ENCODE measurements around the gene RAB8A.
"Not testable (repeated sequence)": the region's sequence is repeated elsewhere in the genome, so short reads cannot be mapped to it uniquely, and the experiment has no call there.

The RAB8A gene

GRCh38 chr19:16078759-16079707 is 32.7 kb upstream of the RAB8A start:
- peak; percentile 79 to 92 (median 86) for DNase-seq

- no peak for DNase-seq
Measured at GRCh38 chr19:16084067-16084685, 27.5 kb upstream of the RAB8A start.

GRCh38 chr19:16085115-16085514 is 26.6 kb upstream of the RAB8A start:
- DNase-seq, result peak in 1 of 4 experiments; percentile 44

- DNase-seq, result not testable (repeated sequence)
Measured at GRCh38 chr19:16087404-16087803, 24.3 kb upstream of the RAB8A start.

GRCh38 chr19:16087940-16088339 is 23.7 kb upstream of the RAB8A start:
- DNase-seq, result no peak

GRCh38 chr19:16088351-16089009 is 23.2 kb upstream of the RAB8A start:
- no peak for DNase-seq

- DNase-seq, result no peak
Measured at GRCh38 chr19:16089010-16089846, 22.5 kb upstream of the RAB8A start.

GRCh38 chr19:16091546-16092475 is 19.9 kb upstream of the RAB8A start:
- DNase-seq, result peak in 1 of 4 experiments; percentile 49

GRCh38 chr19:16094360-16095070 is 17.2 kb upstream of the RAB8A start:
- DNase-seq, result no peak

- DNase-seq, result no peak
Measured at GRCh38 chr19:16095071-16095571, 16.6 kb upstream of the RAB8A start.

GRCh38 chr19:16096280-16096855 is 15.3 kb upstream of the RAB8A start:
- no peak for DNase-seq

- DNase-seq, result no peak
Measured at GRCh38 chr19:16098416-16098768, 13.3 kb upstream of the RAB8A start.

GRCh38 chr19:16098821-16099220 is 12.9 kb upstream of the RAB8A start:
- DNase-seq, result no peak

- not testable (repeated sequence) for DNase-seq
Measured at GRCh38 chr19:16099314-16099965, 12.2 kb upstream of the RAB8A start.

- DNase-seq, result no peak
Measured at GRCh38 chr19:16100524-16100923, 11.2 kb upstream of the RAB8A start.

- DNase-seq, result no peak
Measured at GRCh38 chr19:16104722-16105121, 7.0 kb upstream of the RAB8A start.

GRCh38 chr19:16106121-16106520 is 5.6 kb upstream of the RAB8A start:
- DNase-seq, result peak; percentile 69 to 88 (median 72)

GRCh38 chr19:16111909-16112752 is 442 bp downstream of the RAB8A start:
- peak in 1 of 4 experiments; percentile 19 for DNase-seq

Measured in suppressor macrophage (primary cell).